Neuronal stem cell (in vitro differentiated cells): ENCODE data around the gene SH2D2A.

Source experiments
- DNase-seq: peaks from one replicate; pipeline ENCODE4 v3.0.0-alpha.2; 2013; ENCODE audit warnings: low spot score
- H2AFZ ChIP-seq: one replicate; pipeline ENCODE4 v1.6.1; 2013; ENCODE audit warnings: mild to moderate bottlenecking, low read length, inconsistent platforms
- H2AK5ac ChIP-seq: 2 replicates; pipeline ENCODE4 v1.6.1; 2013; ENCODE audit warnings: low read depth, mild to moderate bottlenecking, inconsistent platforms, low read length, moderate library complexity, mixed read lengths
- H2BK120ac ChIP-seq: 2 replicates; pipeline ENCODE4 v1.6.1; 2013; ENCODE audit warnings: low read depth, mild to moderate bottlenecking, inconsistent platforms, low read length, moderate library complexity, mixed read lengths
- H2BK12ac ChIP-seq: one replicate; pipeline ENCODE4 v1.6.1; 2013; ENCODE audit warnings: low read length, inconsistent platforms
- H2BK15ac ChIP-seq: 2 replicates; pipeline ENCODE4 v1.6.1; 2013; ENCODE audit warnings: mild to moderate bottlenecking, low read length, inconsistent platforms, mixed read lengths
- H2BK5ac ChIP-seq: one replicate; pipeline ENCODE4 v1.6.1; 2013; ENCODE audit warnings: inconsistent platforms, mild to moderate bottlenecking, low read length, moderate library complexity
- H3K14ac ChIP-seq: one replicate; pipeline ENCODE4 v1.6.1; 2013; ENCODE audit warnings: low read length, inconsistent platforms
- H3K18ac ChIP-seq: 2 replicates; pipeline ENCODE4 v1.6.1; 2013; ENCODE audit warnings: low read length, inconsistent platforms
- H3K23ac ChIP-seq: 2 replicates; pipeline ENCODE4 v1.6.1; 2013; ENCODE audit warnings: low read depth, mild to moderate bottlenecking, mixed read lengths, low read length, inconsistent platforms; ENCODE audit not compliant: poor library complexity
- H3K27ac ChIP-seq: replicated peaks from 3 replicates; pipeline ENCODE4 v1.5.1; 2013; ENCODE audit warnings: low read length, inconsistent platforms
- H3K27me3 ChIP-seq, 3 experiments: 2 replicates each; pipeline ENCODE4 v1.6.1; 2013; ENCODE audit warnings: low read length in 3 of 3, mild to moderate bottlenecking in 2 of 3, inconsistent platforms in 1 of 3, low read depth in 1 of 3, mixed read lengths in 1 of 3, moderate library complexity in 1 of 3; ENCODE audit not compliant: control insufficient read depth in 3 of 3, insufficient read depth in 3 of 3
- H3K36me3 ChIP-seq, 2 donors: replicated peaks in 1 of 2; 2 replicates each; pipeline ENCODE4 v1.6.1; 2013; ENCODE audit warnings: low read length in 2 of 2; ENCODE audit not compliant: control insufficient read depth in 2 of 2, insufficient read depth in 2 of 2
- H3K4ac ChIP-seq: 2 replicates; pipeline ENCODE4 v1.6.1; 2013; ENCODE audit warnings: inconsistent platforms, mild to moderate bottlenecking, low read length, moderate library complexity
- H3K4me1 ChIP-seq, 2 donors: 1 replicate in 1 of 2; 2 replicates in 1 of 2; pipeline ENCODE4 v1.6.1; 2013; ENCODE audit warnings: low read length in 2 of 2, low read depth in 1 of 2; ENCODE audit not compliant: control insufficient read depth in 2 of 2, insufficient read depth in 1 of 2
- H3K4me2 ChIP-seq: one replicate; pipeline ENCODE4 v1.6.1; 2013; ENCODE audit warnings: mild to moderate bottlenecking, low read length, inconsistent platforms; ENCODE audit not compliant: insufficient read depth, poor library complexity, severe bottlenecking
- H3K4me3 ChIP-seq, 2 donors: 2 replicates each; pipeline ENCODE4 v1.5.1; 2013; ENCODE audit warnings: low read length in 2 of 2, mild to moderate bottlenecking in 2 of 2, inconsistent platforms in 1 of 2, moderate library complexity in 1 of 2
- H3K79me1 ChIP-seq: one replicate; pipeline ENCODE4 v1.6.1; 2013; ENCODE audit warnings: low read depth, mild to moderate bottlenecking, inconsistent platforms, low read length, moderate library complexity
- H3K9ac ChIP-seq: one replicate; pipeline ENCODE4 v1.6.1; 2013; ENCODE audit warnings: mild to moderate bottlenecking, low read depth, low read length, inconsistent platforms; ENCODE audit not compliant: poor library complexity
- H3K9me3 ChIP-seq, 2 donors: replicated peaks in 1 of 2; 2 replicates each; pipeline versions ENCODE3 to v1.6.1; 2013; ENCODE audit warnings: low read length in 2 of 2, mild to moderate bottlenecking in 2 of 2, inconsistent platforms in 1 of 2, low read depth in 1 of 2, mixed read lengths in 1 of 2, moderate library complexity in 1 of 2; ENCODE audit not compliant: control insufficient read depth in 2 of 2, insufficient read depth in 1 of 2
- H4K8ac ChIP-seq: one replicate; pipeline ENCODE4 v1.6.1; 2013; ENCODE audit warnings: low read depth, mild to moderate bottlenecking, inconsistent platforms, low read length, moderate library complexity
- H4K91ac ChIP-seq: one replicate; pipeline ENCODE4 v1.6.1; 2013; ENCODE audit warnings: low read length, low read depth, mild to moderate bottlenecking, inconsistent platforms; ENCODE audit not compliant: poor library complexity
- WGBS, 2 donors: extraction: QIAGEN DNeasy Blood & Tissue Kit; methylation state at CpG; one replicate each; pipeline ENCODE4 v1.1.7; 2013; ENCODE audit warnings: missing lambda C conversion rate in 2 of 2, mixed read lengths in 1 of 2; ENCODE audit not compliant: insufficient read length in 2 of 2, insufficient replicate concordance in 1 of 2; ENCODE audit errors: extremely low coverage in 2 of 2; 5-methylcytosine and 5-hydroxymethylcytosine counted together

SH2D2A gene

GRCh38 chr1:156795787-156796186 is 20.9 kb downstream of the SH2D2A start:
- Histone ChIP-seq H3K14ac (no peak overlapping the region), H3K4ac (no peak overlapping the region), H2BK15ac (no peak overlapping the region), H3K27ac (no peak overlapping the region), H2BK120ac (no peak overlapping the region), H3K79me1 (peaks cover 2% of the 10 kb centered on the region), H3K36me3 (peaks cover 47 to 99% of the 10 kb centered on the region in 2 donors), H3K23ac (no peak overlapping the region), H2AK5ac (no peak overlapping the region), H3K9ac (no peak overlapping the region), H3K18ac (no peak overlapping the region), H3K27me3 (no peaks in the 10 kb centered on the region), H3K4me3 (no peak overlapping the region), H3K4me2 (no peak overlapping the region), H2AFZ (no peak overlapping the region), H4K91ac (no peak overlapping the region), H2BK5ac (no peak overlapping the region), H4K8ac (no peak overlapping the region), H3K4me1 (no peaks in the 10 kb centered on the region), H3K9me3 (no peaks in the 10 kb centered on the region), H2BK12ac (no peak overlapping the region)
- no CpG with 5 or more reads among the region's 7 CpGs for WGBS, 2 donors
- DNase-seq, result no peak

DNA sequence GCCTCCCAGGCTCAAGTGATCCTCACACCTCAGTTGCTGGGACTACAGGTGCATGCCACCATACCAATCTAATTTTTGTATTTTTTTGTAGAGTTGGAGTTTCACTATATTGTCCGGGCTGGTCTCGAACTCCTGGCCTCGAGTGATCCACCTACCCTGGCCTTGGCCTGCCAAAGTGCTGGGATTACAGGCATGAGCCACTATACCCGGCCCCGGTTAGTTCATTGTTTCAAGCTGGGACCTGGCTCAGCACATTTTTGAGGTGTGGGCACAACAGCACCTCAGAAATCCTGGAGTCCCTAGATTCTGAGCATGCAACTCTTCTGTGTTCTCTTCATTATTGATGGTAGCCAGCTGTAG is 21.3 kb downstream of the SH2D2A start:
- H3K23ac ChIP-seq, result no peak overlapping the region
- H2BK5ac ChIP-seq, result no peak overlapping the region
- H3K9me3 ChIP-seq, result no peaks in the 10 kb centered on the region
- no peaks in the 10 kb centered on the region for H3K4me1 ChIP-seq
- no peak overlapping the region for H2AK5ac ChIP-seq
- no peak overlapping the region for H3K4ac ChIP-seq
- no peak overlapping the region for H2BK120ac ChIP-seq
- H3K14ac ChIP-seq, result no peak overlapping the region
- H3K4me2 ChIP-seq, result no peak overlapping the region
- no peaks in the 10 kb centered on the region for H3K27me3 ChIP-seq
- H3K18ac ChIP-seq, result no peak overlapping the region
- peaks cover 2% of the 10 kb centered on the region for H3K79me1 ChIP-seq
- no peak overlapping the region for H3K27ac ChIP-seq
- no peak overlapping the region for H3K9ac ChIP-seq
- H2BK12ac ChIP-seq, result no peak overlapping the region
- no peak overlapping the region for H4K91ac ChIP-seq
- no CpG with 5 or more reads among the region's 5 CpGs for WGBS, 2 donors
- no peak overlapping the region for H4K8ac ChIP-seq
- peaks cover 47 to 98% of the 10 kb centered on the region in 2 donors for H3K36me3 ChIP-seq
- no peak overlapping the region for H2AFZ ChIP-seq
- no peak overlapping the region for H3K4me3 ChIP-seq
- DNase-seq, result no peak
- no peak overlapping the region for H2BK15ac ChIP-seq

GRCh38 chr1:156794506-156795373 is 21.9 kb downstream of the SH2D2A start:
- no peak overlapping the region for H2BK15ac ChIP-seq
- no peak for DNase-seq
- no peaks in the 10 kb centered on the region for H3K4me1 ChIP-seq
- H3K36me3 ChIP-seq, result peaks cover 45 to 98% of the 10 kb centered on the region in 2 donors
- H3K79me1 ChIP-seq, result peaks cover 2% of the 10 kb centered on the region
- H4K8ac ChIP-seq, result no peak overlapping the region
- no peak overlapping the region for H2AFZ ChIP-seq
- H3K14ac ChIP-seq, result no peak overlapping the region
- no peak overlapping the region for H3K4me2 ChIP-seq
- no peak overlapping the region for H3K4ac ChIP-seq
- no peak overlapping the region for H3K27ac ChIP-seq
- H2BK12ac ChIP-seq, result no peak overlapping the region
- no peak overlapping the region for H3K18ac ChIP-seq
- H3K4me3 ChIP-seq, result no peak overlapping the region
- no peak overlapping the region for H3K23ac ChIP-seq
- no peak overlapping the region for H2AK5ac ChIP-seq
- H4K91ac ChIP-seq, result no peak overlapping the region
- no CpG with 5 or more reads among the region's 7 CpGs for WGBS, 2 donors
- no peak overlapping the region for H2BK5ac ChIP-seq
- H3K9me3 ChIP-seq, result no peaks in the 10 kb centered on the region
- H3K9ac ChIP-seq, result no peak overlapping the region
- H2BK120ac ChIP-seq, result no peak overlapping the region
- no peaks in the 10 kb centered on the region for H3K27me3 ChIP-seq

GRCh38 chr1:156789621-156790318 is 26.9 kb downstream of the SH2D2A start:
- WGBS, 2 donors, result no CpG with 5 or more reads among the region's 4 CpGs
- Histone ChIP-seq H3K18ac (no peak overlapping the region), H4K8ac (no peak overlapping the region), H3K4me3 (no peak overlapping the region), H2AFZ (no peak overlapping the region), H3K9me3 (no peaks in the 10 kb centered on the region), H3K4me1 (no peaks in the 10 kb centered on the region), H3K27me3 (no peaks in the 10 kb centered on the region), H3K36me3 (peaks cover 42 to 94% of the 10 kb centered on the region in 2 donors), H3K4me2 (no peak overlapping the region), H2BK12ac (no peak overlapping the region), H2BK120ac (no peak overlapping the region), H3K79me1 (peaks cover 7% of the 10 kb centered on the region), H3K4ac (no peak overlapping the region), H3K27ac (no peak overlapping the region), H4K91ac (no peak overlapping the region), H3K14ac (no peak overlapping the region), H3K23ac (no peak overlapping the region), H2BK5ac (no peak overlapping the region), H2BK15ac (no peak overlapping the region), H3K9ac (no peak overlapping the region), H2AK5ac (no peak overlapping the region)
- DNase-seq, result no peak
